HG02938 (cell line): Measurements from ENCODE around the gene KLK11.

Source experiments
- ATAC-seq: cut with Tn5 transposase; IDR thresholded peaks from one replicate; pipeline ENCODE4 v1.9.1; 2021; ENCODE audit warnings: mild to moderate bottlenecking, moderate library complexity; ENCODE audit not compliant: unreplicated experiment

KLK11 gene

GRCh38 chr19:51029718-51030117, 3.3 kb upstream of the KLK11 start:
- no peak for ATAC-seq

DNA sequence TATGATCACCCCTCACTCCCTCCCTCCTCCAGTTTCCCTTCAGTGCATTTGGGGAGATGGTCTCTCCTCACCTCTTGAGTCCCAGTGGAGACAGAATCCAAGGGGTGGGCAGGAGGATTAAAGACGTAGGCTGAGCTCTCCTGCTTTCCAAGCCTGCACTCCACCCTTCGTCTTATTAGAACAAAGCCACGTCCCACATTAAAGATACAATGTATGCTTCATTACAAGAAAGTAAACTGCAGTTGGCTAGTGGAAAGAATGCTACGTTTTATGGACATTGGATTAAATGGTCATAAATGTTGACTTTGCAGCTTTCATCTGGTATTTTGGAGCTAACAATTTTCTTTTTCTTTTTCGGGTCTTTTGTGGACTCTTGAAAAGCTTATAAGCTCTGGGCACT, 1.5 kb upstream of the KLK11 start:
- no peak for ATAC-seq

DNA sequence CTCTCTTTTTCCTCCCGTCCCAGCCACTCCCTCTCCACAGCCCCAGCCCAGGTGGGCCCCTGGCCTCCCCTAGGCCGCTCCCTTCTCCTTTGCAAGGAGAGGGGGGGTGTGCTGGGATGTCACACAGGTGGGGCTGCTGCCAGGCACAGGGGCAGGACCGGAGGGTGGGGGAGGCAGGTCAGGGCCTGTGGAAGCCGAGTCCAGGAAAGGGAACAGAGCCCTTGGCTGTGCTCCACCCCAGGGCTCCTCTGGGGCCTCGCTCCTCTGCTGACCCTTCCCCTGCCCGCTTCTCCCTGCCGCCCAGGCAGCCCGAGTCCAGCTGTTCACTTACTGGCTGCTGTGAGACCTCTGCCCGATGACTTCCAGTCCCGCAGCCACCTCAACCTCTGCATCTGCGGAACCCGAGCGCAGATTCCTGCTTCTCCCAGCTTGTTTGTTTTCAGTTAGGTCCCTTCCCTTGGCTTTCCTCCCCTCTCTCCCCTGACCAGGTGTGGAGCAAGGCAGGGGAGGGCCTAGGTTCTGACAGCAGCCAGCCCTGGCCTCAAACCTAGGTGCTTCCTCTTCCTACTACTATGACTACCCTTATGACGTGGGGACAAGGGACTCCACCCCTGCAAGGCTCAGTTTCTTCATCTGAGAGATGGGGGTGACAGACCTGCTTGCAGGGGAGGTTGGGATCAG, 850 bp upstream of the KLK11 start:
- ATAC-seq, result no peak

- no peak for ATAC-seq
Observed at GRCh38 chr19:51025809-51026553, 435 bp downstream of the KLK11 start.

DNA sequence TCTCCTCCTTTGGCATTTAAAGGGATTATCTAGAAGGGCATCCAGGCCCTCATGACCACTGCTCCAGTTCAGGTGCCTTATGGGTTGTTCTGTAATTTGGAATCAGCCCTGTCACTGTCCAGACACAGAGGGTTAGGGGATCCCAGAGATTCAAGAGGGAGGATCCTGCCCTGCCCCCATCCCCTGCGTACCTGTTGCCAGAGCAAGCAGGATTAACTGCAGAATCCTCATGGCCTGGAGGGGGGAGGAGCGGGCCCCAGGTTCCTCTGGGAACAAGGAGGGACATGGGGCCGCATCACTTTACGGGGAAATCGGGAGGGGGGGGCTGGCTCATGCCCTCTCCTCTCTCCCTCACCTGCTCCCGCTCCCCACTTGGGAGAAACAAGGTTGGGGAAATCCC, 1.0 kb downstream of the KLK11 start:
- ATAC-seq, result no peak

DNA sequence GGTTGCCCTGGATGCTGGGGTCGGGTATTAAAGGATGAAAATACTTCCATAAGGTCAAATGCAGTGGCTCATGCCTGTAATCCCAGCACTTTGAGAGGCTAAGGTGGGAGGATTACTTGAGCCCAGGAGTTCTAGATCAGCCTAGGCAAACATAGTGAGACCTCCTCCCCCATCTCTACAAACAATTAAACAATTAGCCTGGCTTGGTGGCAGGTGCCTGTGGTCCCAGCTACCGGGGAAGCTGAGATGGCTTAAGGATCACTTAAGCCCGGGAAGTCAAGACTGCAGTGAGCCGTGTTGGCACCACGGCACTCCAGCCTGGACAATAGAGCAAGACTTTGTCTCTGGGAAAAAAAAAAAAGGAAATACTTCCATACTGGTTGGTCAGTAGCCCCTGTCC, 1.5 kb downstream of the KLK11 start:
- ATAC-seq, result no peak

GRCh38 chr19:51023946-51024345, 2.5 kb downstream of the KLK11 start:
- no peak for ATAC-seq

DNA sequence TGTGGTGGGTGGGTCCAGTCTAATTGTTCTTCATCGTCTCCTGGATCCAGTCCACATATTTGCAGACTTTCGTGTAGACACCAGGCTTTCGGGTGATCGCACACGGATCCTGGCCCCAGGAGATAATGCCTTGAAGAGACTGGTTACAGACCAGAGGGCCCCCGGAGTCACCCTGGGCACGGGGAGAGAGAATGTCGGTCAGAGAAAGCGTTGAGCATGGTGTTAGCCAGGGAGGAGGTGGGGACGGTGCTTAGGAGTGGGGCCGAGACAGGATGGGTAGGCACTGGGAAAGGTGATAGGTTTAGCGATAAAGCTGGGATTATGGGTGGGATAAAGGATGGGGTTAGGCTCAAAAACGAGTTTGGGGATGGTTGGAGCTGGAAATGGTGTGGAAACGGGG, 3.9 kb downstream of the KLK11 start:
- ATAC-seq, result no peak

DNA sequence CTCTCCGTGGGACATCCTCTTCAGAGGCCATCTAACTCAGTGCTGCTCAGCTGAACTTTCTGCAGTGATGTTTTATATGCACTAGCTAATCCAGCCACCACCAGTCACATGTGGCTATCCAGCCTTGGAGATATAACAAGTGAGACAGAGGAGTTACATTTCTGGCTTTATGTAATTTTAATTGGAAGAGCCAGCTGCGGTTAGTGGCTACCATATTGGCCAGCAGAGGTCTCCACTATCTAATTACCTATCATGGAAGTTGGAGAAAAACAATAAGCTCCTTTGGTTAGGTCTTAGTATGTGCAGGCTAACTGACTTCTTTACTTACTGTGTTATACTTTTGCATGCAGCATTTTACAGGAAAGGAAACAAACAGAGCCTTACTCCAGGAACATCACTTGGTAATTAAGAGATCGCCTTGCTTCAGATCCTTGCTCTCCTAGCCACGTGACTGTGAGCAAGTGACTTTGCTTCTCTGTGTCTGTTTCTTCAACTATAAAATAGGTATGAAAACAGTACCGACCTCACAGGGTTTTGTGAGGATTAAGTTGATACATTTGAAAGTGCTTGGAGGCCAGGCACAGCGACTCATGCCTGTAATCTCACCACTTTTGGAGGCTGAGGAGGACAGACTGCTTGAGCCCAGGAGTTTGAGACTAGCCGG, 5.3 kb downstream of the KLK11 start:
- no peak for ATAC-seq

GRCh38 chr19:51019544-51019925, 6.9 kb downstream of the KLK11 start, which contains the start of gene KLK10:
KLK10 (minus strand) TSS chr19:51019709; CDS start chr19:51019130, 579 bp downstream.
- no peak for ATAC-seq

DNA sequence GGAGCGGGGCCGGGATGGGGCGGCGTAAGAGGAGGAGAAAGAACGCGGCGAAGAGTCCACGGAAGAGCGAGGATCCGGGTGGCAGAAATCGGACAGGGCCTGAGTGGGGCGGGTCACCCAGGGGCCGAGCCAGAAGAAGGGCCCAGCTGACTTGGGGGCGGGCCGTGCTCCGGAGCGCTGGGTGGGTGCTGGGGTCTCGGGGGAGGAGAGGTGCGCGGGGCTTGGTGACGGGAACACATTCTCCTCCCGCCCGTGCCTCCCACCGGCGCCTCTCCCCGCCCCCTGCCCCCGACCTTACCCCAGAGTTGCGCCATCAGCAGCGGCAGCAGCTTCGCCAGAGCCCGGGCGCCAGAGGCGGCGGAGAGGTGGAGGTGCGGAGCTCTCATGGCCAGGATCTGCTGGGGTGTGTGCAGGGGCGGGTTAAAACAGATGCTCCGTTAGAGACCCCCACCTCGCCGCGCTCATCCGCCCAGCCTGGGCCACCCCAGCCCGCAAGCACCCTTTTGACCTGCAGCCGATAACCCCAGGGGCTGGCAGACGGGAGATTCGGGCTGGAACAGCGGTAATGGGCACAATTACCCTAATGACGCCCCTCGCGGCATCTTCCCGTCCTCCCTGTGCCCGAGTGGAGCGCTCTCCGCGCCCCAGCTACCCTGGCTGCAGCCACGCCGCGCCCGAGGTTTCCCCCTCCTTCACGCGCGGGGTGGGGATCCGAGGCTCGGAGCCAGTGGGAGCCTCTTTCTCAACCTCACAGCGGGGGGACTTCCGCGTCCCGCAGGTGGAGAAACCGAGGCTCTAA, 7.5 kb downstream of the KLK11 start:
- ATAC-seq, result no peak

- ATAC-seq, result no peak
Observed at GRCh38 chr19:51016798-51017683, 9.4 kb downstream of the KLK11 start.

DNA sequence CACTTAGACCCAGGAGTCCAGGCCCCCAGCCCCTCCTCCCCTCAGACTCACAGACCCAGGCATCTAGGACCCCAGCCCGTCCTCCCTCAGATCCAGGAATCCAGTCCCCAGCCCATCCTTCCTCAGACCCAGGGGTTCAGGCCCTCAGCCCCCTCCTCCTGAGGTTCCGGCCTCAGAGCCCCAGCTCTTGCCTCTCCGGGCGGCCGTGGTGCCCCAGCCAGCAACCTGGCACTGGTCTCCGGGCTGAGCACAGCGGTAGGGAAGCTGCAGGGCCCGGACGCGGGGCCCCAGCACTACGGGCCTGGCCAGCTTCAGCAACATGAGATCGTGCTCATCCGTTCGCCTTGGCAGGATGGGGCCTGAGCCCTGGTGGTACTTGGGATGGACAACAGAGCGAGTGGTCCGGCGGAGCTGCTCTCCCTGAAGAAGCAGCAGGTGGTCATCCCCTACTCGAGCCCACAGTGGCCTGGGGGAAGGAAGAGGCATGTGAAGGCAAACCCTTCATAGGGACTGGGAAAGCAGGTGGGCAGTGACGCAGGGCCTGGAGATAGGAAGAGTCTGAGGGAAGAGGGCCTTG, 10.6 kb downstream of the KLK11 start:
- no peak for ATAC-seq

- ATAC-seq, result no peak
Observed at GRCh38 chr19:51014242-51014641, 12.2 kb downstream of the KLK11 start.

DNA sequence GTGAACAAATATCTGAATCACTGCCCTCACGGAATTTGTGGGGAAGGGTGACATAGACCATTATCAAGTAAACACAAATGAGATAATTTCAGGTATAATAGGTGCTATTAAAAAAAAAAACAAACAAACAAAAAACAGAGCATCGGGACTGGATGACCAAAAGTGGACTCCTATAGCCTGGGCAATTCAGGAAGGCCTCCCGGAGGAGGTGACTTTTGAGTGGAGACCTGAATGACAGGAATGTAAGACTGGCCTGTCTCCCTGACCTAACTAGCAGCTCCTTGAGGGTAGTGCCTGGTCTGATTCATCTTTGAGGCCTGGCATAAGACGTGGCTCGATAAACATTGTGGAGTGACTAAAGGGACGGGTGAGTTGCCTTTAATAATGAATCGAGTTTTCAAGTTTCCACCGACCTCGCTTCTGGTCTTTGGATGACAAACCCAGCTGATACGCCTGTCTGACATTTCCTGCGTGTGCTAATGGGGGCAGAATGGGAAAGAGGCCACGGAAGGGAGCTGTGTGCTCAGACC, 13.7 kb downstream of the KLK11 start:
- ATAC-seq, result no peak

DNA sequence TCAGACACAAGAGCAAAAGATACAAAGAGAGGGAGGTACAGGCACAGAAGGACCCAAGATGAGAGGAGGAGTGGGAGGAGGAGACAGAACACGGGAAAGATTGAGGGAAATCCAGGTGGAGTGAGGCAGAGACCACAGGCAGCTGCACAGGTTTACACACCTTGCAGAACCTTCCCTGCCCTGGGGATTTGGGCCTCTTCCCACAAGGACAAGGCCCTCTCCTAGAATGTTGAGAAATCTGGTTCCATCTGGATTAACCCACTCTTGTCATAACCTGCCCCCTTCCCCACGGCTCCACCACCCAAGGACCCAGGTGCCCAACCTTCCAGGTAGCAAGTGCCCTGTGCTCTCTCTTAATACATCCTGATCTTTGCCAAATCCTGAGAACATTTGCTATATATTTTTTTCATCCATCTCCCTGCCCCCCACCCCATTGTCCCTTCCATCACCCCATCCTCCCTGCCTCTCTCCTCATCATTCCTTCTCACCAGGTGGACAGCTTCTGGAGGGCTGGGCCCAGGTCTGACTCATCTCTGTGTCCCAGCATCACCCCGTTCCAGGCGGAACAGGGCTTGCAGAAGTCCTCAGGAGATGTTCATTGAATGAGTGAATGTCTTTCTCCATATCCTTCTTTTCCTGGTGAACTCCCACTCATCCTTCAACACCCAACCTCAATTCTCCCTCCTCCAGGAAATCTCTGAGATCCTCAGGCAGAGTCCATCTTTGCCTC, 16.2 kb downstream of the KLK11 start:
- ATAC-seq, result no peak

DNA sequence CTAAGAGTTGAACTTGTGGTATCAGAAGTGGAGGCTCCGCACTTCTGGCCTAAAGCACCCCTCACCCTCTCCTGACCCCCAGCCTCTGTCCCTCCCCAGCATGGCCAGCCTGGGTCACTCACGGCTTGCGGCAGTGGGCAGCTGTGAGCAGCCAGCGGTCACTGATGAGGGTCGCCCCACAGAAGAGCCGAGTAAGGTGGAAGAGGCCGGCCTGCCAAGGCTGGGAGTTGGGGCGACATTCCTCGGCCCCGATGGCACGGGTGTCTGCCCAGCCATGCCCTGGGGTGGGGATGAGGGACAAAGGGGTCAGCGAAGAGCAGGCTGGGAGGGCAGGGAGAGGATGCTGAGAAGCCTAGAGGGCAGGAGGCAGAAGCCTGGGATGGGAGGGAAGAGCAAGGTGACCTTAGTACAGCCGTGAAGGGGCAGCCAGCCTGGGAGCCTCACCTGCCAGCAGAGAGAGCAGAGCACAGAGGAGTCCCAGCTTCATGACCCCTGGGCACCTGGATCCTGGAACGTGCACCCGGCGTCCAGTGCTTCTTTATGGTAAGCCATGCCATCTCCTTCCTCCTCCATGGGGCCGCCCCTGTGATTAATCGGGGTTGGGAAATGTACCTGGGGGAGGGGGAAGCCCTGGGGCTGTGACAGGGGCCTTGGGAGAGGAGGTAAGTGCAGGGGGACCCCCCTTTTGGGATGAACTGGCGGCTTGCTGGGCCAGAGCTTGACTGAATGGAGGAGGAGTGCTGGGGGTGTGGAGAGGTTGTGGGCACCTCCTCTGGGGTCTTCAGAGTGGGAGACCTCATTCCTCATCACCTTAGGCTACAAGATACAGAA, 17.1 kb downstream of the KLK11 start:
- no peak for ATAC-seq

DNA sequence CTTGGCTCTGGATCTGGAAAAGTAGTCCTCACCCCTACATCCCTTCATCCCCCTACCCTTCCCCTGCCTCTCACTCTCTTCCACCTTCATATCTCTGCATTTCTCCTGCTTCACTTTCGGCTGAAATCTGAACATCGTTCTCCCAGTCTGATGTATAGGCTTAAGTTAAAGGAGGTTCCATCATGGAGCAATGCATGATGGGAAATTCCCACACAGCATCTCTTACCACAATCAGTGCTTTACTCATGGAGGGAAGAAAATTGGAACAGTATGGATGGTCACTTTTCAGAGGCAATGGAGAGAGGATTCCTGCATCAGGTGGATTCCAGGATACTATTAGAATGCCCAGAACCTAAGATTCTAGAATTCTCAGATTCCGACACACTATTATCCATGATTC, 18.9 kb downstream of the KLK11 start:
- ATAC-seq, result no peak
